OCI-LY1 (cell line): Measurements from ENCODE around the gene GSTP1.
"Not testable (repeated sequence)": the region's sequence is repeated elsewhere in the genome, so short reads cannot be mapped to it uniquely, and the experiment has no call there.

ENCODE experiments used
- EZH2 ChIP-seq: fragments of 200-600 bp; sonication (generic), shearing (Covaris generic); IDR thresholded peaks from 2 replicates; pipeline ENCODE4 v1.8.0; 2017; ENCODE audit warnings: borderline replicate concordance, mixed run types, mild to moderate bottlenecking, antibody characterized with exemption, low read length, moderate library complexity, mixed read lengths
- TF ChIP-seq, protein P1 (sequence below): fragments of 200-600 bp; sonication (generic), shearing (Covaris generic); IDR thresholded peaks from 2 replicates; pipeline ENCODE4 v1.5.1; 2017; ENCODE audit warnings: mild to moderate bottlenecking, antibody characterized with exemption, low read length, moderate library complexity, mixed read lengths

DNA sequence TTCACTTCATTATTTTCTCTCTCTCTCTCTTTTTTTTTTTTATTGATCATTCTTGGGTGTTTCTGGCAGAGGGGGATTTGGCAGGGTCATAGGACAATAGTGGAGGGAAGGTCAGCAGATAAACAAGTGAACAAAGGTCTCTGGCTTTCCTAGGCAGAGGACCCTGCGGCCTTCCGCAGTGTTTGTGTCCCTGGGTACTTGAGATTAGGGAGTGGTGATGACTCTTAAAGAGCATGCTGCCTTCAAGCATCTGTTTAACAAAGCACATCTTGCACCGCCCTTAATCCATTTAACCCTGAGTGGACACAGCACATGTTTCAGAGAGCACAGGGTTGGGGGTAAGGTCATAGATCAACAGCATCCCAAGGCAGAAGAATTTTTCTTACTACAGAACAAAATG, 13.8 kb downstream of the GSTP1 start:
- TF ChIP-seq, protein P1, sequence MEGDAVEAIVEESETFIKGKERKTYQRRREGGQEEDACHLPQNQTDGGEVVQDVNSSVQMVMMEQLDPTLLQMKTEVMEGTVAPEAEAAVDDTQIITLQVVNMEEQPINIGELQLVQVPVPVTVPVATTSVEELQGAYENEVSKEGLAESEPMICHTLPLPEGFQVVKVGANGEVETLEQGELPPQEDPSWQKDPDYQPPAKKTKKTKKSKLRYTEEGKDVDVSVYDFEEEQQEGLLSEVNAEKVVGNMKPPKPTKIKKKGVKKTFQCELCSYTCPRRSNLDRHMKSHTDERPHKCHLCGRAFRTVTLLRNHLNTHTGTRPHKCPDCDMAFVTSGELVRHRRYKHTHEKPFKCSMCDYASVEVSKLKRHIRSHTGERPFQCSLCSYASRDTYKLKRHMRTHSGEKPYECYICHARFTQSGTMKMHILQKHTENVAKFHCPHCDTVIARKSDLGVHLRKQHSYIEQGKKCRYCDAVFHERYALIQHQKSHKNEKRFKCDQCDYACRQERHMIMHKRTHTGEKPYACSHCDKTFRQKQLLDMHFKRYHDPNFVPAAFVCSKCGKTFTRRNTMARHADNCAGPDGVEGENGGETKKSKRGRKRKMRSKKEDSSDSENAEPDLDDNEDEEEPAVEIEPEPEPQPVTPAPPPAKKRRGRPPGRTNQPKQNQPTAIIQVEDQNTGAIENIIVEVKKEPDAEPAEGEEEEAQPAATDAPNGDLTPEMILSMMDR, result not testable (repeated sequence)
- TF ChIP-seq EZH2, result not testable (repeated sequence)
